CD4-positive, alpha-beta T cell treated with Interleukin-17A for 4 hours (primary cell): ENCODE measurements around the gene PNKP.

Source experiments
- DNase-seq: peaks from one replicate; pipeline ENCODE4 v3.0.0-alpha.2; 2020; ENCODE audit warnings: mixed read lengths

PNKP gene

GRCh38 chr19:49814010-49814409, 53.4 kb downstream of the PNKP start:
- no peak for DNase-seq

DNA sequence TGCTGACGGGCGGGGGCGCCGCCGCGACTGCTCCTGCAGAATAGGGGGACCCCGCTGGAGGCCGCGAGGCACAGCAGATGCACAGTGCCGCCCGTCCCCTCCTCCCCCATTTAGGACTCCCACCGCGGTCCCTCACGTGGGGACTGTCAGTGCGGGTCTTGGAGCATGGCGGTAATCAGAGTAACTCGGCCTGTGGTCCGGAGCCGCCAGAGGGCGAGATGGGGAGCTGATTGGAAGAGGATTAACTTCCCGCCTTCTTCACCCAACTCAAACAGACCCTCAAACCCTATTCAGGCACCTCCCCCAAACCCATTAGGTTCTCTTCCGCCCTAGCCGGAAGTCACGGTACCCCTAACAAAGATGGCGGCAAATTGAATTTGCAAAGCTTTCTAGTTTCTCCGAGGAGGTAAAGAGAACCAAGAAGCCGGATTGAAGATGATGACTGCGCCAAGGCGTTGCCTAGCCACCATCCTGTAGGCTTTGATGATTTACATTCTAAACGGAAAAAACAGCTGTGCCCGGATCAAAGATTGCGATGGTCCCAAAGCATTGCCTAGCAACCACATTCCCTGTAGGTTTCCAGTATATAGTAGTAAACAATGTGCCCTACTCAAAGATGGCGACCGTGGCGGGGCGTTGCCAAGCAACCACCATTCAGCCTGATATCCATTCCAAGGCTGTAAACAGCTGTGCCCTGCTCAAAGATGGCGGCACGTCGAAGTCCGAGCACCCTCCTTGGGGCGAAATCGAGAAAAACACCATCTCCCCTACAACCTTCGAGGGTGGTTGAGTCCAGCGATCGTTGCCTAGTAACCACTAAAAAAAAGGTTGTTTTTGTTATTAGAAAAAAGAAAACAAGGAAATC, 54.1 kb downstream of the PNKP start, which contains the start of gene FUZ:
Gene FUZ (minus strand): TSS at position 296 of the 865 bp plus-strand sequence. CDS start 186 bp downstream, at position 110.
- DNase-seq, result peak; percentile 95

- DNase-seq, result no peak
These were observed 54.9 kb downstream of the PNKP start for GRCh38 chr19:49812452-49812996.

GRCh38 chr19:49811328-49811727, 56.0 kb downstream of the PNKP start:
- DNase-seq, result no peak
